ENCODE measurements around the gene KIRREL3.
A peak's percentile ranks its signal among the peaks of the same experiment; 100 is the strongest.

Gene KIRREL3

DNA sequence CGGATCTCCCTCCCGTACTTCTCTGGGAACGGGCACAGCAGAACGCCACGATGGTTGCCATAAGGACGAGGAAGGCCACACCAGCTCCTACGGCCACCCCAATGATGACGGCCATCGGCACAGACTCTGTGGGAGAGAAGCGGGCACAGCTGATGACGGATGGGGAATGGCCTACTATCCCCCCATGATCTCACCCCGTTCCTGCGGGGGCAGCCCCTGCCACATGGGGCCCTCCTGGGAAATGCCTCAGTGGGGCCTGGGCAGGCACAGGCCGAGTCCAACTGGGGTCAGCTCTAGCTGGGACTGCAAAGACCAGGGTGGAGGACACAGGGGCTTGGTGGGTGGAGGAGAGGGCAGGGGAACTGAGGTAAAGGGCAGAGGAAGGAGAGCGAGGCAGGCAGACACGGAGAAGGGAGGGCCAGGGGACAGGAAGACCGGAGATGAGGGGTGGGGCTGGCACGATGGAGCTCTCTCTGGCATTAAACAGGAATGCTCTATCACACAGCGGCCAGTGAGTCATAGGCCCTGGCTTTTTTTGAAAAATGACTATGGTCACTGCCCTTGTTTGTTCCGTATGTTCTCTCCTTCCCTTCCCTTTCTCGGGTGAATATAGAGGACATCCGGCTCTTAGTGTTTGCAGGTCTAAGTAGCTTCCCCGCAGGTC, 569.0 kb downstream of the KIRREL3 start:
- no peak for DNase-seq

DNA sequence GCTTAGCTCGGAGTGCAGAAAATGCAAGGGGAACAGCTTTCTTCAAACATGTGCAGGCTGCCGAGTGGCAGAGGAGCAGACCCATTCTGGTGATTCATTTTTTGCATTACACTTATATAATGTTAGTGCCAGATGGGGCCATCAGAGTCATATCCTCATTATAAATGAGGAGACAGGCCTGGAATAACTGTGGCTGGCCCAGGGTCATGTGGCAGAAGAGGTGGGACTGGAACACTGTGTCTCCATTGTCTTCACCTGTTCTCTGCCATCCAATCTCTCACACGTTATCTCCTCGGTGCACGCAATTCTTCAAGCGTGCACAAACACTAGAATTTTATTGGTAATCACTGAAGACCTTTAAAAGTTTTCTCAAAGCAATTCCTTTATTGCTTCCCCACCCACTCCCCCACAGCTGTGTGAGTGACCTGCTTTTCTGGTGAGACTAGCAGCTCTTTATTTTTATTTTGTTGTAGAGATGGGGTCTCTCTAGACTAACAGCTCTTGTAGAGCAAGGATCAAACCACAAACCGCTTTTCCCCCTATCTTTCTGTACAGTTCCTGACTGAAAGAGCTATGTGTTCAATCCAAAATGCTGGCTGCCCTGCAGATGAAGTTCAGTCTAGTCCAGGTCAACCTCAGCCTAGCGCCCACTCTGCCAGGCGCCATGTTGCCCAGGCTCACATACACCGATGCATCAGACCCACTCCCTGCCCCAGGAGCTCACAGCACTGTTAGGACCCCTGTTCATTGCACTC, 569.8 kb downstream of the KIRREL3 start:
- no peak for DNase-seq

DNA sequence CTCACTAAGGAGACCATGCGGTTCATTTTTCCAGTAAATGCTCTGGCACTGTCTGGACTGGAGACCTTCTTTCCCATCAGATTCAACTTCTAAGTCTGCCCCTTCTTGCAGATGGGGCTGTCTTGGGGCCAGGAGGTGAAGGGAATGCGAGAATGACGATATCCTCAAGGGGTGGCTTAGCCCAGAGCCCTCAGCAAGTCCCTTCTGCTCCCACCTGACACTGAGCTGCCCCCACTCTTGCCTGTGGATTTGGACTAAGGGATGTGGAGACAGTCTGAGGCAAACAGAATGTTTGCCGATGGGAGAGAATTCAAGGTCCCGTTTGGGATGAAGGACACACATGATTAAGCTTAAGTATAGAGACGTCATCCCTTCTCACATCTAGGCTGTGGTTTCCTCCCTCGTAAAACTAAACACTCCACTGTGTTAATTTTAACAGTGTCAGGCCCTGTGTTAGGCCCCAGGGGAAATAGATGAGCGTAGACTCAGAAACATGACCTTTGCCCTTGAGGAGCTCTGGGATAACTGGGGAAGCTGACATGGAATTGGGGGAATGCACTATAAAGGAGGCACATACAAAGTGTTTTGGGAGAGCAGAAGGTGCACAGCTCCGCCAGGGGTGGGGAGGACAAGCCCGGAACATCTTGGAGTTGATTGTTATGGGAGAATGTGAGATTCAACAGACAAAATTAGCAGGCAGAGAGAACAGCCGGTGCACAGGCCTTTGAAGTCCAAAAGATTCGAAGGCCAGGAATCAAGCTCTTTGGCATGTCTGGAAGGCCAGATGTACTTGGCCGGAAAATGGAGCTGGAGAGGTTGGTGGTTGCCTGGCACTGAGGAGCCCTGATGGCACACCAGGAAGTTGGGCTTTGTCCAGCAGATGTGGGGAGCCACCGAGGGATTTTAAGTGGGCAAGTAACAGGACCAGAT, 573.5 kb downstream of the KIRREL3 start:
- no peak for DNase-seq

DNA sequence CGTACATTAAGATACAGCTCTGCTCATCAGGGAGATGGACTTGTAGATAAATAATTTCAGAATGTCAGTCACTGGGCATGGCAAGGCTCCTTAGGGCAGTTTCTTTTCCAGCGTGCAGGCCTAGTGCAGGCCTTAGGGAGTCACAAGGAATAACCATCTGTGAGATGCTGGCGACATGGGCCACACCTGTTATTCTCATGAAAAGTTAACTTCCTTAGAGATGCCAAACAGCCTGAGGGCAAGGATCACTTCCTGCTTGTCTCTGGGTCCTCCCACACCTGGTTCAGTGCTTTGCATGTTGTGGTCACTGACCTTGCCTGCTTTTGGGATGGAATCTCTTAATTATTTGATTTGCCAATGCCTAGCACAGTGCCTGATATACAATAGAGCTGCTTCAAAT, 574.5 kb downstream of the KIRREL3 start:
- DNase-seq, result no peak

DNA sequence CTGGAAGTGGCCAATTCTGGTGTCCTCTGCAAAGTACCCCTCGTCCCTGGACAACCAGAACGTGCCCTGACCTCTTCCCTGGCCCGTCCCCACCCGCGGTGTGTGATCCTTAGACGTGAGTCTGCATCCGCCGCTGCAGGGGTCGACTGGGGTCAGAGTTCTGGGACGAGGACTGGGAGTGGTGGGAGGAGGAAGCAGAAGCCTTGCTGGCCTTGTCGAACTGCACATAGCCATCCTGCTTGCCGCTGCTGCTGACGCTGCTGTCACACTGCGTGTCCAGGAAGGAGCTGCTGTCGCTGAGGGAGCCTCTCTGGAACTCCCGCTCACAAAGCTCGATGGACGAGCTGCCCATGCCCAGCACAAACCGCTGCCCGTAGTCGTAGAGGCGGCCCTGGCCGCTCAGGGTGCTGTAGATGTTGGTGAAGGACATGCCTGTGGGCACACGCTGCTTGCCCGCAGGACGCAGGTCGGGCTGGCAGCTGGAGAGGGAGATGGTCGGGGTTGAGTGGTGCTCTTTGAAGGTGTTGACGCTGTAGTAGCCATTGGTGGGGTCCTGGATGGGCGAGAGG, 576.0 kb downstream of the KIRREL3 start:
- DNase-seq, result no peak

DNA sequence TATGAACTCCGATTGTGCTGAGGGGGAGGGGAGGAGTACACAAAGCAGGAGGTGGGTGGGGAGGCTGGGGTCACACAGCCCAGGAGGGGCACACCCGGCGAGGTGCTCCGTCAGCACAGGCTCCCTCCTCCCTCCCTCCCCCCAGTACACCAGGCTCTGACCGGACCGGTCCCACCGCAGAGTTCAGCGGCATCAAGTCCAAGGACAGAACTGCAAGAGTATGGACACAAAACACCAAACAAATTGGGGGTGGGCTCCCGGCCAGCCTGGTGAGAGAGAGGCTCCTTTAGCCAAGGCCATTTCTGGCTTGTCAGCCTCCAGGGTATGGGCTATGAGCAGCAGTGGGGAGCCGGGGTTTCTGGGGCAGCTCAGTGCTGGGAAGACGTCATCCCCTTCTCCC, 576.8 kb downstream of the KIRREL3 start:
- no peak for DNase-seq

DNA sequence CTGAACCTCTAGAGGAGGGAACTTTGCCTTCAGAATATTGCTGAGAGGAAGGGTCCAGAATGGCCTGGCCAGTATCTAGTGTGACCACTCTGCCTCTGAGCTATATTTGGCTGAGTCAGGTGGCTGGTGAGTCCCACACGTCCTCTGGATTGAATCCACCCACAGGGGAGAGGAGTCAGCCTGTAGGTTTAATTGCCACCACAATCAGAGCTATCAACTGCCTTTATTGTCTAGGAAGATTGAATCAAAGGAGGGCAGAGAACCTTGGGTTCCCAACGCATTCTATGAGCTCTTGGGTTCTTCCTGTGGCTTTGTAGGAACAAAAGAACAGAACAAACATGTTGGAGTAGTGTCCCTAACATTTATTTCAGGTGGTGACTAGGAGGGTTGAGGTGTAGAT, 577.4 kb downstream of the KIRREL3 start:
- no peak for DNase-seq

DNA sequence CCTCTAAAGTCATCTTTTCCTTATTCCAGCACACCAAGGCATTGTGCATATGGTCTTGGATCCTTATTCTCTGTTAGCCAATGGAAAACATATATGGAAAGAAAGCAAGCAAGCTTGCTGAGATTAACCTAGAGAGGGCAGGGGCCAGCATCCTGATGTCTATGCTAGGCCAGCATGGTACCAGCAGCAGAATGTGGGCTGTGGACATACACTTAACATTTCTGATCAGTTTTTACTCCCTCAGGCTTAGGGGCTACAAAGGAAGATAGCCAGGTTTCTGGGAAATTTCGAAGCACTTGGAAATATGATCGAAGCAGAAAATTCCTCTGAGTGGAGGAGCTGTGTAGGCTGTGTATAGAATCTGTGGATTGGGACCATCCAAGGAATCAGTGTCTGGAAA, 578.1 kb downstream of the KIRREL3 start:
- no peak for DNase-seq

DNA sequence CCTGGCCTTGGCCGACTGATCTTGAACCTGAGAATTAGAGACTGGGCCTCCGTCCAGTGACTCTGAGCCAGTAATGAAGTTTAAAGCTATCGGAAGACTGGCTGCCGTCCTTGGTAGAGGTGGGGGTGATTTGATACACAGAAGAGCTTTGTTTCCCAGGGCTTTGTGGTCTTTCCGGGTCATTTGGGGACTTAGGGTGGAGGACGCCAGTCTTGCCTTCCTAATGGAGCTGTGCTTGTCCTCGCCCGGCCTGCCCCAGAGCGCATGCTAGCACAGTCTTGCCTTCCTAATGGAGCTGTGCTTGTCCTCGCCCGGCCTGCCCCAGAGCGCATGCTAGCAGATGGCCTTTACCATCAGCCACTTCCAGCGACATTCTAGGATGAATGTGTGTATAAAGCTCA, 579.3 kb downstream of the KIRREL3 start:
- no peak for DNase-seq

DNA sequence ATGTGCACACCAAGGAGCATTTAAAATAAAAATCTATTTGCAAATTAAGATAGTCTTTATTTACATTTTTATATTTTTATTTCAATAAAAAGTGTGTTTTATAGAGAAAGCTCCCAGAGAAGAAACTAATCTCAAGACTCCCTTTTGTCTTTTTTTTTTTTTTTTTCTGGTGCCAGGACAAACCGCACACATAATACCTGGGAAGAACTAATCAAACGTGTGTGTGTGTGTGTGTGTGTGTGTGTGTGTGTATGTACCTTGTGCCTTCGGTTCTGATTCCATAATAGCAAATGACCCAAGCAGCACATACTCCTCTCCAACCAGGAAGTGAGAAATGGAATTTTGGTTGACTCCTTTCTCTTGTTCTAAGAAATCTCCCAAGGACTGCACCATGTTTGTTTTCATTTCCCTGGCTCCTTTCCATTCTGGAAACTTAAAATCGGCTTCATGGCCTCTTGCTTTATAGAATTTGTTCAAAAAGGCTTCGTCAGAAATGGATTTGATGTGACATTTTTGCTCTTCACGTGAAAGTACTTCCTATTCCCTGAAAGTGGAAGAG, 579.8 kb downstream of the KIRREL3 start:
- no peak for DNase-seq

DNA sequence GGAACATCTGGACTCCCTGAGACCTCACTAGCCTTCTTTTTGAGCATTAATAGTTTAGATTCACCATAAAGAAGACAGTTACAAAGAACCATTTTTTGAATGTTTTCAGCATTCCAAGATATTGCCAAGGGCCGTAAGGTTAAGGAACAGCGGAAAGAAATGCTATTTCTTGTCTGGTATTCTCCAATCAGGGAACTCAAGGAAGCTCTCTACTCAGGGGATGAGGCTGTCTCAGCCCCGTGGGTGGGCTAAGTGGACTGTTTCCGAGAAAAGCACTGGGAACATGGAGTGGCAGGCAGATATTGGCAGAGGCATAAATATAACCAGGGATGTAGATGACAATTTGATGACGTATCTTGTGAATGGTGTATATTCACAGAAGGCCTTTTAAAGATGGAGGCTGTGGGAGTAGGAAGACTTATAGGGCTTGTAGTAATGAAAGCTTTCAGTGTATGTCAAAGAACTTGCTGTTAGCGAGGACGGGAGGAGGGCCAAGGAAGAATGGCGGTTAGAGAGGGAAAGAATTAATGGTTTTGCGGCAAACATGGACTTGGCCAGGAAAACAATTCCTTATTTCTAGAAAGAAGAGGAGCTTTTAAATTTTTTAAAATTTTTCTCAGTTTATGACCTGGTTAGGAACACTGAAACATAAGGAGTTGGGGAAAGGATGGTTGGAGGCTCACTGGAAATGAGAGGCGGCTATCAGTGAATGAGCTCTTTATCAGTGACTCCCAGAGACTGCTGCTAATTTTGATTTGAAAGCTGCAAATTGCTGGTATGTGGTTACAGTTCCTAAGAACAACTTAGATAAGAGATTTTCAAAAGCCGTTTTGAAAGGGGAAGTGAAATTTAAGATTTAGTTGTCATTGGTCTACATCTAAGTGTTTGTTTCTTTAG, 580.5 kb downstream of the KIRREL3 start:
- no peak for DNase-seq

DNA sequence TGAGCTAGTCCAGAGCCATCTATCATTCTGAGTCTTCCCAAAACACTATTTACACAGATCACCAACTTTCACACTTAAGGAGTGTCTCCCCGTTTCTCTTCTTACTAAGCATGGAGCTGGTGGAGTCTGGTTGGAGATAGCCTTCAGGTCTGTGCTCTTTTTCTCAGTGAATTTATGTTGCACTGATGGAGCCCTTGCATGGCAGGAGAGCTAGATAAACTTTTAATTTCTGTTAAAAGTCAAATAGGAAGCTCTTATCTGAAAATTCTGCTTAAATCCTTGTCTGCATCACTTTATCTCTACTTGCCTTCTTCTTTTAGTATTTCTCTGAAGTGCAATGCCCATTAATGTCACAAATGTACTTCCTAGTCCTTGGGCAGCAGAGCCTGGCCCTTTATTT, 581.7 kb downstream of the KIRREL3 start:
- DNase-seq, result no peak

DNA sequence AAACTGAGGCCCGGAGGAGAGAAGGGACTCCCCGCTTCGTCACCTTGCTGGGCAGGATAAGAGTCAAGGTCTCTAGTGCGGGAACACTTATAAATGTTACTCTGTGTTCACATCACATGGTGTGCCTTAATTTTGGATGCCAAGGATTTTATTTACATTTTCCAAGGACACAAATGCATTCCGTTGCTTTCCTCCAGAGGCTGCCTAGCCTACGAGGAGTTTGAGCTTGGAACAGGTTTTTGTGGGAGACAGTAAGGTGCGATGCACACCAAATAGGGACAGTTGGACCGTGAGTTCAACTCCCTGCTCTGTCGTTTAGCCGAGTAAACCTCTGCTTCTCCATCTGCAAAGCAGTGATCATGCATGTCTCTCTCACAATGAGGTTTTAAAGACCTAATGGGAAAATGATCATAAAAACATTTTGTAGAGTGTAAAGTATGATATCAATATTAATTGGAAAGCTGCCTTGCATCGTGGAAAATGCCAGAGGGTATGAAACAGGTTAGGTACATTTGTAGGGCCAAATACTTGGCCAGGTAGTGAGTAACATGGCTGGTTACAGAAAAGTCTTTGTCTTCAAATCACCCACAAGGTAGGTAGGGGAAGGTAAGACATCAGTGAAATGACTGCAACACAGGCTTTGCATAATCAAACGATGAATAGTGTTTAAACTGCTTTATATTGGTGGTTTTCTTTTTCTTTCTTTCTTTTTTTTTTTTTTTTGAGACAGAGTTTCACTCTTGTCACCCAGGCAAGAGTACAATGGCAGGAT, 583.3 kb downstream of the KIRREL3 start:
- no peak for DNase-seq

DNA sequence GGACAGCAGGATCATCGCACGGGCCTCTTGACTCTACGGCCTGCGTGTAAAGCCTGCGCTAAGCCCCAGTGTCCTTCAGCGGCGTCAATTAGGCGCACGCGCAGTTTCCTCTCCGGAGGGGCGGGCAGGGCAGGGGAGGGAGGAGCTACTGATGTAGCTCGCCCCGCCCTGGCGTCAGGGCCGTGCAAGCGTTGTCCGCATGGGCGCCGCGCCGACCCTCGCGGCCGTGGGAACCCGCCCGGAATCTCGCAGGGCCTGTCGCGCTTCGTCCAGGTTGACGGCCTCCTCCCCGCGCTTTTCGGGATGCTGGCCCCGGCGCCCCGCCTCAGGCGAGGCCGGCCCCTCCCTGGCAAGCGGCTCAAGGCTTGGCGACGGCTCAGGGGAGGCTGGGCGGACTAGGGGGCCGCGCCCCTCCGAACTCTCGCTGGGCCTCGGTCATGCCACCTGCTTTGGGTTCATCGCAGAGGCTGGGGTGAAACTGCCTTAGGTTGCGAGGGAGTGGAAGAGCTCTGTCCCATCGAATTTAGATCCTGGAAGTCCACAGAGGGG, 584.0 kb downstream of the KIRREL3 start:
- DNase-seq, result peak; percentile 81

DNA sequence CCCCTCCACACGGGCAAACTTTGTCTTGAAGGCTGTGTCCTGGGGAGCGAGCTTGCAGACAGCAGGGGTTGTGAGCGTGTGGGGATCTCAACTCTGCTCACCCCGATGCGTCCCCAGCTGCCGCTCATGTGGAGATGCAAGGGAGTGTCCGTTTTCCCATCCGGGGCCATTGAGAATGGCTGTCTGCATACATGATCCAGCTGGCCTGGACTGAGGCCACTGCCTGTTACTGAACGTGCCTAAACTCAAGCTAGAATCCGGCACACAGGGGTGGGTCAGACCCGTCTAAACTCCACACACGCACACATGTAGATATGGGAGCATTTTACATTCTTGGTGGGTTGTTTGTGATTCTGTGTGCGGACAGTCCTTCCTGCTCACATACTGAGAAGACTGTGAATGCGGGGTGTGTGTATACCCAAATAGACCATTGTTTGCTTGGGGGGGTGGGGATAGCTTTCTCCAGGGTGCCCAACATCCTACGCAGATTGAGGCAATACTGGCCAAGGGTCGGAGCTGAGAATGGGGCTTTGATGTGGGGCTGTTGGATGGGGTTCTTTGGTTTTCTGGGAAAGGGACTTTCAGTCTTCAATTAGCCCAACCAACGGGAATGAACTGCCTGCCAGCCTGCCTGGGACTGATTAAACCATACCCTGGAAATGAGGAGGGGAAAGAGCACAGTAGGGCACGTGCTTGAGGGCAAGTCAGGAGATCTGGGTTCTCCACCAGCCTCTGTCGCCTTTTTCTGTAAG, 584.7 kb downstream of the KIRREL3 start:
- DNase-seq, result no peak

DNA sequence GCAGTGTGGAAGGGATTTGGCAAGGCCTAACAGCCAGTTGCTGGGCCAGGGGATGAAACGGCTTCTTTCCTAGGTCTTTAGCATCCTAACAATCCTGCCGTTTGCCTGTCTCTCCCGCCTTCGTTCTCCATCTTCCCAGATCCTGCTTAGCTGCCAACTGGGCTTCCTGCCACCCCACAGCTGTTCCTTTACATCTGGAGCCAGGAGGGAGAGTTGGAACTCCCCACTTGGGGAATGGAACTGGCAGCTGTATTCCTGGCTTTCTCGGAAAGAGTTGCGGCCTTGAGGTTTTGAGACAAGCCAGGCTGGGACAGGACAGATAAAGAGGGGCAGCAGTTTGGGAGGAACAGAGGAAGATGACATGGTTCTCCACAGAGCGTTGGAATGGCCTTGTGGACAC, 585.4 kb downstream of the KIRREL3 start:
- no peak for DNase-seq

DNA sequence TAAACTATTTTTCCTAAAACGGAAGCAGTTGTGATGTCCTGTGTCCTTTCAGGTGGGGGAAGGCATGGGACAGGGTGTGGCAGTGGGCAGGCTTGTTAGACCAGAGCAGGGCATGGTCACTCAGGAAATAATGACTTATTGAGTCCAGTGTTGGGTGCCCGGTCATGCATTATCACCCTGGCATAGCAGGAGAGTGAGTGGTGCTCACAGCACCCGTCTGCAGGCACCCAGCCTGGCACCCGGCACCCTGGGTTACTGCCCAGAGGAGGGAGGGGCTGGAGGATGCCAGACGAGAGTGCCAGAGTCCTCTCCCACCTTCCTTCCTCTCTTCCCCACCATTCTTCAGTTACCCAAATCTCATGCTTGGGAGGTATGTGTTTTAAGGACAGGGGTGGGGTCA, 586.0 kb downstream of the KIRREL3 start:
- DNase-seq, result no peak

DNA sequence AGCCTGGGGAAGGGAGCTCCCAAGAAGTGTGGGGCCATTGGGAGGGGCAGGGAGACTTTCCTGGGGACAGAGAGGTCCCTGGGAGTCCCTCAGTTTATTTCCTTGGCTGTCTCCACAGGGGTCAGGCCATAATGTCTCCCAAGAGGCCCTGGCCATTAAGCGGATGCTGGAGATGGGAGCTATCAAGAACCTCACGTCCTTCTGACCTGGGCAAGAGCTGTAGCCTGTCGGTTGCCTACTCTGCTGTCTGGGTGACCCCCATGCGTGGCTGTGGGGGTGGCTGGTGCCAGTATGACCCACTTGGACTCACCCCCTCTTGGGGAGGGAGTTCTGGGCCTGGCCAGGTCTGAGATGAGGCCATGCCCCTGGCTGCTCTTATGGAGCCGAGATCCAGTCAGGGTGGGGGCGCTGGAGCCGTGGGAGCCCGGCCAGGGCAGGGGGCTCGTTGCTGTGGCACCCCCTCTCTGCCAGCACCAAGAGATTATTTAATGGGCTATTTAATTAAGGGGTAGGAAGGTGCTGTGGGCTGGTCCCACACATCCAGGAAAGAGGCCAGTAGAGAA, 586.6 kb downstream of the KIRREL3 start:
- no peak for DNase-seq

DNA sequence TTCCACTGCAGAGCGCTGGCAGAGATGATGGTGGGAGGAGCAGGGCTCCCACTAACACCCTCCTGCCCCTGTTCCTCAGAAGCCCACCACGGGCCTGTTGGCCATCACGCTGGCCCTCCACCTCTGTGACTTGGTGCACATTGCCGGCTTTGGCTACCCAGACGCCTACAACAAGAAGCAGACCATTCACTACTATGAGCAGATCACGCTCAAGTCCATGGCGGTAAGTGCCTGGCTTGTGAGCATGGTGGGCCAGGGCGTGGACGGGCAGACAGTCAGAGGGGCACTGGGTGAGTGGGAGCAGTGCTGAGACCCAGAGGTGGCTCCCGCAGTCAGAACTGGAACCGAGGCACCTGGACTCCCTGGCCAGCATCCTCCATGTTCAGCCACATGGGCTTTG, 587.1 kb downstream of the KIRREL3 start:
- DNase-seq, result no peak

DNA sequence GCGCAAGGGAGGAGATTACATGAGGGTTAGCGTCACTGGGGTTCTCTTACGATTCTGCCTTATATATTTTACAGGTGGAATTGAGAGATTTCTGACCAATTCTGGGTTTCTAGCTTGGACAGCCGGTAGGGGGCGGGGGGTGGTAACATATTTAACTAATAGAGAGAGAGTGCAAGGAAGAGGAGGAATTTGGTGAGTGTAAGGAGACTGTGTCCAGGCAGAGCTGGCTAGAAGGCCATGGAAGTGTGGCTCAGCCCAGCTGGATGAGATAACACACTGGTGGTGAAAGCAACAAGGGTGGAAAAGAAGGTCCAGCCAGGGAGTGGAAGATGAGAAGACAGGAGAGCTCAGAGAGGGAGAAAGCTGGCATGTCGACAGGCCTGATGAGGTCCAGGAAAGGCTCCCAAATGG, 588.6 kb downstream of the KIRREL3 start:
- DNase-seq, result no peak

All from NCI-H526 treated with DMSO at 0.1 percent for 48 hours (cell line).